Measurements from ENCODE around the gene VIM.
"Not testable (repeated sequence)": the region's sequence is repeated elsewhere in the genome, so short reads cannot be mapped to it uniquely, and the experiment has no call there.

The VIM gene

DNA sequence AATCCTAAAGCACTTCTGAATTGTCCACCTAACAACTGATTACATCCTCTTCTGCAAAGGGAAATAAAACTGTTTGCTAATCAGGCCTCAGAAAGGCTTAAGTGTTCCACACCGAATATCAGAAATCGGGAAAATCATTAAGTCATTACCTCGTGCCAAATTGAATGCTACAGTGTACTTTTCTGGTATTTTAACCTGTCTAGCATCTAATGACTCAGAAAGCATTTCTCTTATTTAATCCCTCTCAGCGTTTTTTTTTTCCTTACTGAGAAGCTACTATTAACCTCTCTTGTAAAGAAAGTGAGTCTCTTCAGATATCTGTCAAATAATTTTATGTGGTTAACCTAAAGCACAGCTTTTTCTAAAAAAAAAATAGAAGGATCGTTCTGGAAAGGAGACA lies 28.6 kb downstream of the VIM start:
- DNase-seq (ENCODE audit: extremely low read depth, low read depth) = no peak
- no peak for TF ChIP-seq CTCF (IDR thresholded peaks at IDR 0.05; ENCODE audit: low read depth, low read length)

DNA sequence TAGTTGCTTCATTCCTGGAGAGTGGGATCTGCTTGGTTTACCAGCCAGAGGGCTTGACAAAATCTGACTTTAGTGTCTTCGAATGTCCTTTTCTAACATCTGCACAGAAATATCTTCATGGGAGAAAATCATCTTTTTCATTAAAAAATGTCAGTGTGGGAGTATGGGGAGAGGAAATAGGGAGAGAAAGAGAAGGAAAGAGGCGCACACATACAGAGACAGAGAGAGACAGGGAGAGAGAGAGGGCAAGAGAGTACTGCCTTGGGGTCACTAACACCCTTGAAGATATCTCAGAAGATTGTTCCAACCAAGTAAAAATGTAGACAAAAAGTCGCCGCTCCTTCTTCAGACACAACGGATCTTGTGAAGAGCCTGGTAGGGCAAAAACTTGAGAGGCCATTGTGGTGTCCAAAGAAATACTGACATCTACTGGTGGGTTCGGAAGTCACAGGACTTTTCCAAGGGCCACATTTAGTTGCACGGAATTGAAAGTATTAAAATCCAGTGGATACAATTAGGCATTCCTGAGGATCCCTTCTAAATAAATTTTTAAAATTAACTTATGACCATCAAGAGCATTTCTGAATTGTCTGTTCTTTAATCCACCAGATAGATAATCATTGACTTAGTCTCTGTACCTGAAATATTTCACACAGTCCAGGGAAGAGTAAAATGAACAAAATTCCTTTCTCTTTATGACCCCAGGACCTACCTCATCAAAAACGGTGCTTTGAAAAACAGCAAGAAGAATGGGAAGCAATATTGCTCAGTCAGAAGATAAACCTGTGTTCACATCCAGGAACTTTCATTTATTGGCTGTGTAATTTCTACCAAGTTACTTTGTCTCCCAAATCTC lies 29.7 kb downstream of the VIM start:
- TF ChIP-seq CTCF (IDR thresholded peaks at IDR 0.05; ENCODE audit: low read depth, low read length) = peak; percentile 80
- DNase-seq (ENCODE audit: extremely low read depth, low read depth) = peak; percentile 62

DNA sequence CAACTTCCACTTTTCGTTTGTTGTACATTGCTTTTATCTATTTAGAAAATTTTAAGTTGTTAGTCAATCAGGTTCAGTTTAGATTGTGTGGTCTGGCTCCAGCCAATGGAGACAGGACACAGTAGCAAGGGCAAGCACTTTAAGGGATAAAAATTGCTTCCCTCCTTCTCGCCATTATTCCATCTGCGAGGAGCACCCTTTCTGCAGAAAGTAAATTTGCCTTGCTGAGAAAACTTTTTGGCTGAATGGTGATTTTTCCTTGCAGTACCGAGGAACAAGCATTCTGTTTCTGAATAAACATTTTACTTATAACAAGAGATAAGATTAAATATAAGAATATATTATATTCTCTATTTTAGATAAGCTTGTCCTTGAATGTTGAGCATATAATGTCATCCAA lies 34.5 kb downstream of the VIM start:
- no peak for DNase-seq (ENCODE audit: extremely low read depth, low read depth)
- no peak for TF ChIP-seq CTCF (IDR thresholded peaks at IDR 0.05; ENCODE audit: low read depth, low read length)

DNA sequence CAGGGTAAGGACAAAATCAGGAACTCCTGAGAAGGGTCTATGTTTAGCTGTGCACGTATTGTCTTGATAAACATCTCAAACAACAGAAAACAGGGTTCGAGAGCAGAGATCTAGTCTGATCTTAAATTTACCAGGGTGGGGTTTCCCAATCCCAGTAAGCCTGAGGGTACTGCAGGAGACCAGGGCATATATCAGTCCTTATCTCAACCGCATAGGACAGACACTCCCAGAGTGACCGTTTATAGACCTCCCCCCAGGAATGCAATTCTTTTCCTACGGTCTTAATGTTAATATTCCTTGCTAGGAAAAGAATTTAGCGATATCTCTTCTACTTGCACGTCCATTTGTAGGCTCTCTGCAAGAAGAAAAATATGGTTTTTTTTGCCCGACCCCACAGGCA lies 35.5 kb downstream of the VIM start:
- no peak for TF ChIP-seq CTCF (IDR thresholded peaks at IDR 0.05; ENCODE audit: low read depth, low read length)
- DNase-seq (ENCODE audit: extremely low read depth, low read depth) = no peak

DNA sequence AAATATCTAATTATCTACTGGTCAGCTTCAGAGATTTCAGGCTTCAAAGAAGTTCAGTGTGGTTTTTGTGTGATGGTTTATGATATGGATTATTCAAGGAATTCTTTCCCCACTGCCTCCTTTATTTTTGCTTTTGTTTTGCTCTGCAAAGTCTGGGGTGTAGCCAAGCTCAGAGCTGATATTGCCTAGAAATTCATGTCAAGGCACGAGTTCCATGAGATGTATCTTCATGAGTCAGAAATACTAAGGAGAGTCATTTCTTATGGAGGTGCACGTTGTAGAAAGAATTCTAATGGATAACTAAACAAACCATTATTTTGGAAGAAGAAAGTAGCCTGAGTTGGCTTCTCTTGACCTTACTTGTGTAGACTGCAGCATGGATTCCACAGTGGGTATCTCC lies 37.4 kb downstream of the VIM start:
- DNase-seq (ENCODE audit: extremely low read depth, low read depth) = no peak
- TF ChIP-seq CTCF (IDR thresholded peaks at IDR 0.05; ENCODE audit: low read depth, low read length) = no peak

- DNase-seq (ENCODE audit: extremely low read depth, low read depth) = not testable (repeated sequence)
These were observed 38.5 kb downstream of the VIM start for GRCh38 chr10:17266549-17266948.

GRCh38 chr10:17272648-17273047 lies 44.6 kb downstream of the VIM start:
- no peak for TF ChIP-seq CTCF (IDR thresholded peaks at IDR 0.05; ENCODE audit: low read depth, low read length)
- no peak for DNase-seq (ENCODE audit: extremely low read depth, low read depth)

GRCh38 chr10:17273403-17273802 lies 45.4 kb downstream of the VIM start:
- no peak for TF ChIP-seq CTCF (IDR thresholded peaks at IDR 0.05; ENCODE audit: low read depth, low read length)
- DNase-seq (ENCODE audit: extremely low read depth, low read depth) = no peak
